PFSK-1 (cell line): ENCODE results near the gene FZD2.

Source experiments
- FOXP2 ChIP-seq: optimal IDR thresholded peaks from 2 replicates; pipeline ENCODE3; 2011; ENCODE audit warnings: borderline replicate concordance, control low read depth, inconsistent platforms; ENCODE audit not compliant: insufficient read depth; ENCODE audit errors: extremely low read length, extremely low read depth
- POLR2AphosphoS5 ChIP-seq: IDR thresholded peaks from 2 replicates; pipeline ENCODE4 v1.6.1; 2012; ENCODE audit warnings: low read depth, mild to moderate bottlenecking, control low read depth, low read length, moderate library complexity
- SIN3A ChIP-seq: IDR thresholded peaks from 2 replicates; pipeline ENCODE4 v1.6.1; 2012; ENCODE audit warnings: mild to moderate bottlenecking, low read length, moderate library complexity, borderline replicate concordance; ENCODE audit not compliant: insufficient read depth
- TAF1 ChIP-seq: IDR thresholded peaks from 2 replicates; pipeline ENCODE4 v1.6.1; 2012; ENCODE audit warnings: low read length, control low read depth, borderline replicate concordance; ENCODE audit not compliant: insufficient read depth
- TF ChIP-seq, protein P1 (sequence below), 2 experiments: IDR thresholded peaks; 2 replicates each; pipeline versions ENCODE4 v1.6.1 to v1.8.0; 2011 to 2012; ENCODE audit warnings: low read depth in 2 of 2, low read length in 2 of 2, control low read depth in 1 of 2, inconsistent platforms in 1 of 2, mild to moderate bottlenecking in 1 of 2, moderate library complexity in 1 of 2; ENCODE audit not compliant: insufficient read depth in 1 of 2

FZD2 gene

DNA sequence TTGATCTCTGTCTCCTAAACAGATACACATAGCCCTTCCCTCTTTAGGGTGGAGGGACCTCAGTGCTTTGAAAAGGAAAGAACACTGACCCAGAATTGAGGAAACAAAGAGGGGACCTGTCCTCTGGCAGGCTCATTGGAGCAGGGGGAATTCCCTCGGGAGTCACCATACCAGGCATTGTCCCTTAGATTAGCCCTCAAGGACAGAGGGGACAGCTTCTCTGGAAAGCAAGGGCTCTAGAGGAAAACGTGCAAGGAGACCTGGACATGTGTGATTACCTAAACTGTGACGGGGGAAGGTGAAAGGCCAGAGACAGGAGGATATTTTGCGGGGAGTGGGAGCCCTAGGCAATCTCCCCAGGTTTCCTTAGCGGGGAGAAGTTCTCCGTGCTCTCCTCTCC lies 7.6 kb upstream of the FZD2 start:
- TF ChIP-seq, protein P1, sequence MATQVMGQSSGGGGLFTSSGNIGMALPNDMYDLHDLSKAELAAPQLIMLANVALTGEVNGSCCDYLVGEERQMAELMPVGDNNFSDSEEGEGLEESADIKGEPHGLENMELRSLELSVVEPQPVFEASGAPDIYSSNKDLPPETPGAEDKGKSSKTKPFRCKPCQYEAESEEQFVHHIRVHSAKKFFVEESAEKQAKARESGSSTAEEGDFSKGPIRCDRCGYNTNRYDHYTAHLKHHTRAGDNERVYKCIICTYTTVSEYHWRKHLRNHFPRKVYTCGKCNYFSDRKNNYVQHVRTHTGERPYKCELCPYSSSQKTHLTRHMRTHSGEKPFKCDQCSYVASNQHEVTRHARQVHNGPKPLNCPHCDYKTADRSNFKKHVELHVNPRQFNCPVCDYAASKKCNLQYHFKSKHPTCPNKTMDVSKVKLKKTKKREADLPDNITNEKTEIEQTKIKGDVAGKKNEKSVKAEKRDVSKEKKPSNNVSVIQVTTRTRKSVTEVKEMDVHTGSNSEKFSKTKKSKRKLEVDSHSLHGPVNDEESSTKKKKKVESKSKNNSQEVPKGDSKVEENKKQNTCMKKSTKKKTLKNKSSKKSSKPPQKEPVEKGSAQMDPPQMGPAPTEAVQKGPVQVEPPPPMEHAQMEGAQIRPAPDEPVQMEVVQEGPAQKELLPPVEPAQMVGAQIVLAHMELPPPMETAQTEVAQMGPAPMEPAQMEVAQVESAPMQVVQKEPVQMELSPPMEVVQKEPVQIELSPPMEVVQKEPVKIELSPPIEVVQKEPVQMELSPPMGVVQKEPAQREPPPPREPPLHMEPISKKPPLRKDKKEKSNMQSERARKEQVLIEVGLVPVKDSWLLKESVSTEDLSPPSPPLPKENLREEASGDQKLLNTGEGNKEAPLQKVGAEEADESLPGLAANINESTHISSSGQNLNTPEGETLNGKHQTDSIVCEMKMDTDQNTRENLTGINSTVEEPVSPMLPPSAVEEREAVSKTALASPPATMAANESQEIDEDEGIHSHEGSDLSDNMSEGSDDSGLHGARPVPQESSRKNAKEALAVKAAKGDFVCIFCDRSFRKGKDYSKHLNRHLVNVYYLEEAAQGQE (IDR thresholded peaks at IDR 0.05; ENCODE audit: insufficient read depth in 1 of 2, low read depth in 2 of 2, low read length in 2 of 2), result no peak
- TF ChIP-seq TAF1, result no peak
- no peak for TF ChIP-seq POLR2AphosphoS5
- TF ChIP-seq FOXP2, result no peak
- no peak for TF ChIP-seq SIN3A

DNA sequence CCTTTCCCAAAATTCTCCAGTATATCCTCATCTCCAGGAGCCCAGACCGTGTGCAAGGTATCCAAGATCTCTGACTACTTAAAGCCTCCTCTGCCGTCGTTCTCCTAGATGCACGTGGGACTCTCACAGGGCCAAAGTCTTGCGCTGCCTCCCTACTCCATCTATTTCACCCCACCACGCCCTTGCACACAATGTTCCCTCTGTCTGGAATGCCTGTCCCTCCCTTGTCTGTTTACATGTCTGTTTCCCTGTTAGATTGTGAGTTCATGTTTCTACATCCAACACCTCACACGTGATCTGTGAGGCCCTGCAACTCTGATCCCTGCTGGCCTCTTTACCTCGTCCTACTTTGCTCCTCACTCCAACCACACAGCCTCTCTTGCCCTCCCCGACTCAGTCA lies 4.9 kb upstream of the FZD2 start:
- TF ChIP-seq POLR2AphosphoS5 (no peak), SIN3A (no peak)

DNA sequence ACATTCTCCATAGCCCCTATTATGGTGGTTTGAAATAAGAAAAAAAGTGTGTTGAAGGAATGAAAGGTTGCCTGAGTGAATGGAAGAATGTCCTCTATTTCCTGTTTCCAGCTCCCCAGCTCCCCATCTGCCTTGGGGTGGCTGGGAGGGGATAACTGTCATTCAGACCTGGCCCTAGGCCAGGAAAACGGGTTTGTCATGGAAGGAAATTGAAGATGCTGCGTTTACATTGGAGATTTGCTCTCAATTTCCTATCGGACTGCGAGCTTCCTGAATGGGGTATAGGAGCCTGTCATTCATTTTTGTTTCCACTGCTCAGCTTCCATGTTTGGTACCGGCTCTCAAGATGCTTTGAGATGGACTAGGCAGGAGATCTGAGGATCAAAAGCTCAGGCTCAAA lies 2.2 kb upstream of the FZD2 start:
- TF ChIP-seq POLR2AphosphoS5, result no peak
- no peak for TF ChIP-seq TAF1
- no peak for TF ChIP-seq SIN3A
- TF ChIP-seq FOXP2, result no peak
- TF ChIP-seq, protein P1 (IDR thresholded peaks at IDR 0.05; ENCODE audit: insufficient read depth in 1 of 2, low read depth in 2 of 2, low read length in 2 of 2), result no peak

DNA sequence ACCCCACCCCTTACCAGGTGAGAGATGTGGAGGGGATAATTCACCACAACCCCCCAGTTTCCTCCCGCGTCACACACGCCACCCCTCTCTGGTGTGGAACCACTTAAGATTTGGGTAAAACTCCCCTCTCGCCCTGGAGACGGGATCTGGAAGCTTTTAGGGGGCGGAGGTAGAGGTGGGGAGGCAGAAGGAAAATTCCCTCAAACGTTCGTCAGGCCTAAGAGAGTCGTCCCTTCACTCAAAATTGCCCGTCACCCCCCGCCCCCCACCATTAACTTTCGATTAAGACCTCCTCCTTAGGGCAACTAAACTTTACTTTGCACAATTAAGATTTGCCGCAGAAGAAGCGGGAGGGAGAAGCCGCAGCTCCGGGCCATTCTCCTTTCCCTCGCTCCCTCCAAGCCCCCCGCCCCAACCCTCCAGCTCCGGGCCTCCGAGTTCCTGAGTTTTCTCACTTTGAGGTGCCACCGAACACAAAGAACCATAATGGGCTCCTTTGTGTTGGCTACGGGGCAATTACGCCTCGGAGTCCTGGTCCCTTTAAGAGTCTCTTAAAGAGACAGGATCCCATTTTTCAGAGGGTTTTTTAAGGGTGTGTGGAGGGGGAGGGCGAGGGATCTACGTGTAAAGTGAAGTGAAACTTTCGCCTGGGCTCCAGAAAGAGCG lies 985 bp upstream of the FZD2 start:
- TF ChIP-seq FOXP2, result no peak
- TF ChIP-seq, protein P1 (IDR thresholded peaks at IDR 0.05; ENCODE audit: insufficient read depth in 1 of 2, low read depth in 2 of 2, low read length in 2 of 2), result no peak
- no peak for TF ChIP-seq TAF1
- TF ChIP-seq POLR2AphosphoS5, result no peak
- TF ChIP-seq SIN3A, result no peak

DNA sequence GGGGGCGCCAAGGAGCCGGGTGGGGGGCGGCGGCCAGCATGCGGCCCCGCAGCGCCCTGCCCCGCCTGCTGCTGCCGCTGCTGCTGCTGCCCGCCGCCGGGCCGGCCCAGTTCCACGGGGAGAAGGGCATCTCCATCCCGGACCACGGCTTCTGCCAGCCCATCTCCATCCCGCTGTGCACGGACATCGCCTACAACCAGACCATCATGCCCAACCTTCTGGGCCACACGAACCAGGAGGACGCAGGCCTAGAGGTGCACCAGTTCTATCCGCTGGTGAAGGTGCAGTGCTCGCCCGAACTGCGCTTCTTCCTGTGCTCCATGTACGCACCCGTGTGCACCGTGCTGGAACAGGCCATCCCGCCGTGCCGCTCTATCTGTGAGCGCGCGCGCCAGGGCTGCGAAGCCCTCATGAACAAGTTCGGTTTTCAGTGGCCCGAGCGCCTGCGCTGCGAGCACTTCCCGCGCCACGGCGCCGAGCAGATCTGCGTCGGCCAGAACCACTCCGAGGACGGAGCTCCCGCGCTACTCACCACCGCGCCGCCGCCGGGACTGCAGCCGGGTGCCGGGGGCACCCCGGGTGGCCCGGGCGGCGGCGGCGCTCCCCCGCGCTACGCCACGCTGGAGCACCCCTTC lies 484 bp downstream of the FZD2 start:
- TF ChIP-seq POLR2AphosphoS5 (no peak), TAF1 (no peak), SIN3A (no peak), FOXP2 (no peak)
- TF ChIP-seq, protein P1 (IDR thresholded peaks at IDR 0.05; ENCODE audit: insufficient read depth in 1 of 2, low read depth in 2 of 2, low read length in 2 of 2), result no peak
